AG08395 (cell line): ENCODE data around the gene PRPF6.

Experiments used
- DNase-seq: peaks from one replicate; pipeline ENCODE4 v3.0.0; 2012; ENCODE audit warnings: mixed read lengths, low spot score

PRPF6 gene

DNA sequence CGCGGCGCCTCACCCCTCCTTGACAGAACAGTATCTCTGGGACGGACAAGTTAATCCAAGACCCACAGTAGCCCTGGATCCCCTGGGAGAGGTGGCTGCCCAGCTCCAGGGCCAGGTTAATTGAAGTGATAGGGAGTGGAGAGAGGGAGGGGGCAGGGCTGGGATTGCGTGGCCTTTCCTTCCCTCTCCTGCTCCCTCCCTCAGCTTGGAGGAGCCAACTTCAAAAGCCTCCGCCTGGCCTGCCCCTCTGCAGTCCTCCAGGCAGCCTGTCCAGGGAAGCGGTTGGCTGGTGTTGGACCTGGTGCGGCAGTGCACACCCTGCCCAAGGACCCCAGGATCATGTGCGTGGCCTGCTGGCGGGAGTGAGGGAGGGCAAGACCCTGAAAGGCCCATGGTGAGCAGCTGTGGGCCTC, 55.0 kb downstream of the PRPF6 start, which contains the start of gene C20orf204:
Gene C20orf204, plus strand, starts transcription at position 250 of the 413 bp plus-strand sequence. Its CDS starts 142 bp downstream, at position 392.
- no peak for DNase-seq

DNA sequence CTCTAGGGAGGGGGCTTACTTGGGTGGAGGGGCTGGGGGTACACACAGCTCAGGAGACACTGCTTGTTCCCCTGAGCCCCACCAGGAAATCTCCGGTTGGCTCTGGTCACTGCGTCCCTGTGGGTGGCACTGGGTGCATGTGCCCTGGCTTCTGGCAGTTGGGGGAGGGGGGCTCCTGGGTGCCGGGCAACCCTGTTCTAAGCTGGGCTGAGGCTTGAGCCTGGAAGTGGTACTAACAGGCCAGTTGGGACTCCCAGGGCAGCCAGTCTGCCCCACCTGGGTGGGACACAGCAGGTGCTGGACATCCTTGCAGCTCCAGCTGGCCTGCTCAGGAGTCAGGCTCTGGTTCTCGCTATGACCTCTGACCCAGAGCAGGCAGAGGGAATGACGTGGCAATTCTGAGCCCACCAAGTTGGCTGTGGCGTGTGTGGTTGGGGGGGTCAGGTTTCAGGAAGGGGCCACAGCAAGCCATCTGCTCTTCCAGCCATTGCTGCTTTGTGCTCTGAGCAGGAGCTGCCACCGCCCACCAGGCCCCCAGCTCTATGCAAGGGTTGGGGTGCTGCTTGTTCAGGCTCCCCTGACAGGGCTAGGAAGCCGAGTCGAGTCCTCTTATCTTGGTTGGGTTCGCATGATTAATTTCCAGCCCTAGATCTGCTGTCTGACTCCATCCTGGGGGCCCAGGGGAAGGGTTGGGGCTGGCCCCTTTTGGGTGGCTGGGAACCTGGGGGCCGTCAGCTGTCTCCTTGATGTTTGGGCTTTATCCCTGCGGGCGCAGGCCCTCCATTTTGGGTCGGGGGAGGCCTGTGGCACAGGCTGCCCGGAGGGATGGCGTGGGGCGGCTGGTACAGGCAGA, 55.6 kb downstream of the PRPF6 start:
- DNase-seq = no peak

DNA sequence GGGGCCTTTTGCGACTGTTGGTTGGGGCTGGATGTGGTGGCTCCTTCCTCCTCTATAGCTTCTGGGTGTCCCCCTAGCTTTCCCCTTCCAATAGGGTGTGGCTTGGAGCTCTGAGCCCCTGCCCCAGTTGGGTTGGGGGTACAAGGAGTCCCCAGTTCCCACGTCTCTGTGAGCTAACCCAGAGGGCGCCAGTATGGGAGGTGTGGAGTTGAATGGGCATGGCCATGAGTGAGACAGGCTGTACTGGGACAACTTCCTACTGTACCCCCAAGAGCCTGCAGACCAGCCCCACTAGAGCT, 56.2 kb downstream of the PRPF6 start:
- no peak for DNase-seq

DNA sequence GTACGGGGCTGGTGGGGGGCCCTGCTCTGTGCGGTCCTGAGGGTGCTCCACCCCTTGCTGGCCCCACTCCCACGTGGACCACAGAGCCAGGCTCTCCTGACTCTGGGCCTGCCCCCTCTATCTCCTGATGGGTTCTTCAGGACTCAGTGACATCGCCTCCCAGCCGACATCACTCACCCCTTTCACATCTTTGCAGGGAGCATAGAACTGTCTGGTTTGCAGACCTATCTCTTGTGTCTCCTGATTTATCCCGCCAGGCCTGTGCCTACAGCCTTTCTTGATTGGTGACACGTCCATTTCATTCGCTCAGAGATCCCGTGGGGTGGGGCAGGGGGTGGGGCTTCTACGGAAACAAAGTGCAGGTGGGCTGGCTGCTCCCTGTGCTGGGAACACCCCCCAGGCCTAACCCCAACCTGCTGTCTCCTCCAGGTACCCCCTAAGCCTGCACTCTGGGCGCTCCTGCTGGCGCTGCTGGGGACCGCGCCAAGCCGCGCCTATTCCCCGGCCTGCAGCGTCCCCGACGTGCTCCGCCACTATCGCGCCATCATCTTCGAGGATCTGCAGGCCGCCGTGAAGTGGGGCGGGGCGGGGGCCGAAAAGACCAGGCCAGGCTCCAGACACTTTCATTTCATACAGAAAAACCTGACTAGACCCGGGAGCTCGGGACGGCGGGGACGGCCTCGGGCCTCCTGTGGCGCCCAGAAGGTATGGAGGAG, 56.7 kb downstream of the PRPF6 start:
- DNase-seq = no peak

DNA sequence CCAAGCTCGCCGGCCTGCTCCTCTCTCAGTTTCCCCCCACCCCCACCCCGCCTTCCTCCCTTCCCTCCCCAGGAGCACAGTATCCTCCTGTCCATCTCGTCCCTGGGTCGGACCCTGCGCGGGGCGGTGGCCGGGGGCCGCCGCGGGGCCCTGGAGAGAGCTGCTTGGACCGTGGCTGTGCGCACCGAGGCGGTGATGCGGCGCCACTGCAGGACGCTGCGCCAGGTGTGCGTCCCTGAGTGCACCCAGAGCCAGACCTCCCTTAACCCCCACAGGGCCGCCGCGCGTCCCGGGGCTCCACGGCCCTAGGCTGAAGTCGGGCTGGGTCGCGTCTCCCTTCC, 57.3 kb downstream of the PRPF6 start:
- DNase-seq = no peak

DNA sequence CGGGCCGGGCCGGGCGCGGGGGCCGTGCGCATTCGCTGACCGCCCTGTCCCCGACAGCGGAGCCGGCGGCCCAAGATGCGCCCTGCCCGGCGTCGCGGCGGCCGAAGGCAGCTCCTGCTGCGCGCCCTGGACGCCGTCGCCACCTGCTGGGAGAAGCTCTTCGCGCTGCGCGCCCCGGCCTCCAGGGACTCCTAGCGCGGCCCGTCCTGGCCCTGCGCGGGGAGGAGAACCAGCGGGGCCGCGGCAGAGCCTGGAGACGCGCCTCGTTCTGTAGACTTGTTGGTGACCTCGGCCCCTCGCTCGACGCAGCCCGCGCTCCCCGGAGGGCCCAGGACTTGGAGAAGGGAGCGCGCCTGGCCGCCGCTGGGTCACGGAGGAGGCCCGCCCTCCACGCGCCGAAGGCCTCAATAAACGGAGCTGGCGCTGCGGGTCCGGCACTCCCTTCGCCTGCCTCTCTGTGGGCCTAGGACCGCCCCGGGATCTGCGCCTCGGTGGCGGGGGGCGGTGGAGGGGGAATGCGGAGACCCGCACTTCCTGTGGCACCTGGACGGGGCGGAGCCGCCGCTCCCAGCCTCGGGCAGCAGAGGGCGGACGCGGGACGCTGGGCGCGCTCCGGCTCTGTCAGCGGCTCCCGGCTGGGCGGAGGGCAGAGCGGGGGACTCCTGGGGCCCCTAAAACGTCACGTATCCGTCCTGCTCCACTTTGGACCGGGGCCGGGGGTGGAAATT, 57.8 kb downstream of the PRPF6 start:
- DNase-seq = peak; percentile 76

DNA sequence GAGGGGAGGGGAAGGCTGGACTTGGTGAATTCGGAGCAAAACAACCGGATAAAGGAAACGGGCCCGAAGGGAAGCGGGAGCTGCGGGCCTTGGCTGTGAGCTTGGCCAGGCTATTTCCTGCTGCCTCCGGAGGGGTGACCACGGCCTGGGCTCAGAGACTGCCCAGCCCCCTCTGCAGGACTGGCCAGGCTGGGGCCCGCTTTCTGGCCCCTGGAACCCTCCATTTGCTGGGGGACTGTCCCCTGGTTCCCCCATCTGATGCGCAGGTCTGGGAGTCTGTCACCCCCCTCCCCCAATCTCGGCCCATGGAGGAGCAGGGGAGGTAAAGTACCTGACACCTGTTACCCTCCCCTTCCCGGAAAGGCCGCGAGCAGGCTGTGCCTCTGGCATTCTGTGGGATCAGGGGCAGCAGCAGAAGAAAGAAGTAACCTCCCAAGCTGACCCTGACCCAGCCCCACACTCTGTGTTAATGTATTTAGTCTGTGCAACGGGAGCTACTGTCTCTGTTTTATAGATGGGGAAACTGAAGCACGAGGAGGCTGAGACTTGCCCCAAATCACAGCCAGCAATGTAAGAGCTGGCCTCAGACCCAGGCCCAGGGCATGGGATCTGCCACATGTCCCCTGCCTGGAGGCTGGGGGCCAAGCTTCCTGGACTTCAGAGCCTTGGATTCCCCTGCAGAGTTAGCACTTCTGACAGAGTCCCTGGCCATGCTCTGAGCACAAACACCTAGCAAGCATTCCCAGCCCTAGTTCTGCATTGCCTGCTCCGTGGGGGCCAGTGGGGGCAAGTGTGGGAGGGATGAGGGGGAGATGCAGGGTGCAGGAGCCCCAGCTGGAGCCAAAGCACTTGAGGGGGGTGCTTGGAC, 58.6 kb downstream of the PRPF6 start:
- no peak for DNase-seq

DNA sequence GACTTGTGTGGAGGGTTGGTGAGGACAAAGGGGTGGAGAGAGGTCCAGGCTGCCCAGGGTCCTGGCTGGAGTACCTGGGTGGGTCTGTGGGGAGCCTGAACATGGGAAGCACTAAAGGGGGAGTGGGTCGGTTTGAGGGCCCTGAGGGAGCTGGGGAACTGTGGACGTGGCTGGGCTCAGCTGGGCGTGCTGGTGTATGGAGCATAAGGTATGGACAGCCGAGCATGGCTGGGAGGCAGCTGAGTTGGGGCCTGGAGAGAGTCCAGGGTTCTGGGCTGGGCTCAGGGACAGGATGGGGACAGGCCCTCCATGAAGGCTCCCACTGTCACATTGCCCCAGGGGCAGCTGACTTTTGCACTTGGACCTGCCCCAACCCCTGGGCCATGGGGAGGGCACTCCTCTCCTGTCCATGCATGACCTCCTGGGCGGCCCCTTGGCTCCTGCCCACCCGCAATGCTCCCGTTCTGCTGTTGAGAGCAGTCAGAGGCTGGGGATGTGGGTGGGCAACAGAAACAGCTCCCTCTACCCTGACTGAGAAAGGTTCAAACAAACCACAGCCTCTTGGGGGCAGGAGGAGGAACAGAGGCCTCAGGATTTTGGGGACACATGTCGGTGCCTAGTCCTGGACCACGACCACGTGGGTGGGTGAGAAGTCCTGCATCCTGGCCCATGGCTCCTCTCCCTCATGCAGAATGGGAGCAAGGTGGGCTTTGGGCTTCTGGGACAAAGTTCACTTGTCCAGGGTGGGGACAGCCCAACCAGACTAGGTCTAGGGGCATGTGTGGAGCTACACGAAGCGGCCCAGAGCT, 59.5 kb downstream of the PRPF6 start:
- no peak for DNase-seq

DNA sequence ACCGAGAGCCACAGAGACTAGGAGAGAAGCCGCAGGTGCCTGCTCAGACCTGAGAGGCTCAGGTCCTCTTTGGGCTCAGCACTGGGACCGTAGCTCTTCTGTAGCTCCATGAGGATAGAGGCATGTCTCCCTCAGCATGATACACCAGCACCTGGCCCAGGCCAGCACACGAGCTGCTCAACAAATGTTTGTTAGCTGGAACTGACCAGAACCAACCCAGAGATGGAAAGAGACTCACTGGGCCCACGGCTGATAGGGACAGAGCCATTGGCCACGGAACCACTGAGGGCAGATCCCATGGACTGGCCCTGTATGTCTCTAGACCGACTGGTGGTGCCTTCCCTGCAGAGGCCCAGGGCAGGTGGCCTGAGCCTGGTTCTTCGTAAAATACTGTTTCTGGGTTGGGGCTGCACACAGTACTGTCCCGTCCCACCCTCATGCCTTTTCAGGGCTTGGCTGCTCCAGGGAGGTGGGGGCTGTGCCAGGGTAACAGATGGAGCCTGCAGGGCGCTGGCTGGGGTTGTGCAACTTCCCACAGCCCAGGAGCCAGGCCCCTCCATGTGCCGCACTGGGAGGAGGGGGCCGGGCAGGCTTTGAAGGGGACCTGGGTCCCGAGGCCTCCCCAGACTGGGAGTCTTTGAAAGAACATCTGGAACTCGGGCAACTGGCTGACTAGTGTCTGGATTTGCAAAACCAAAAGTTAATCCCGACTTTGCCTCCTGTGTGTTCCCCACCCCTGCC, 60.3 kb downstream of the PRPF6 start:
- no peak for DNase-seq

DNA sequence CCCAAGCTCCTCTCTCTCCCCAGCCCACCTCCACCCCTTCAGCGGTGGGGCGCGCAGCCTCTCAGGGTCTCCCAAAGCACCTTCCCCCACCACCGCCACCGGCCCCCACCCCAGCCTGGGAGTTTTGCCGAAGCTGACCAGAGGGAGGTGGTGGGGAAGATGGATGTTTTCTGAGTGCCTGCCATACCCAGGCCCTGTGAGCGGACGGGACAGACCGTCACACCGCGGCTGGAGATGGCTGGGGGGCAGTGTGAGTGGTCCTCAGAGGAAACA, 60.8 kb downstream of the PRPF6 start:
- no peak for DNase-seq

DNA sequence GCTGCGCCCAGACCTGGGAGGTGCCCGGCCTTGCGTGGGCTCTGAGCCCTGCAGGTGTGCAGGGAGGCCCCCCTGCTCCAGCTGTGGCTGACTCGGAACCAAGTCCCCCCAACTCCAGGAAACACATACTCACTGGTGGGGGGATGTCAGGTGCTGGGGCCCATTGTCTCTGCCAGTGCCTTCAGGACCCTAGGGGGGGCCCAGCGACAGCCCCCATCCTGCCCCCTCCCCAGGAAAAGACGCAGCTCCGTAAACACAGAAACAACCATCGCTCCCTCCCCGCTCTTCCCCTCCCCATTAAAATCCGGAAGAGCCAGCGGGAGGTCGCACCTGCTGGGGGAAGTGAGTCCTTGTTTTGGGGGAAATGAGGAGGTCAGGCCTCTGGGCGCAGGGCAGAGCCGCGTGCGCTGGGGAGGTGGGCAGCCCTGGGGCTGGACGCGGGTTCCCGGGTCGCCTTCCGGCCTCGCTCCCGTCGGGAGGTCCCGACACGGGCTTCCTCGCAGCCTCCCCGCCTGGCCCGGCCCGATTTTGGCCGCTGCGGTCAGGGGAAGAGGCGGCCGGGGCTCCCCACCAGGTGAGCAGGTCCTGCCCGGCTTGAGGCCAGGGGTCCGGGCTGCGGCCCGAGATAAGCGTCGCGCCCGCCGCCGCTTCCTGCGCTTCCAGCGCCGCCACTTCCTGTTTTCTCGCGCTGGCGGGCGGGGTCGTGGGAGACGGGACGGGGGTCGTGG, 61.3 kb downstream of the PRPF6 start:
- no peak for DNase-seq

DNA sequence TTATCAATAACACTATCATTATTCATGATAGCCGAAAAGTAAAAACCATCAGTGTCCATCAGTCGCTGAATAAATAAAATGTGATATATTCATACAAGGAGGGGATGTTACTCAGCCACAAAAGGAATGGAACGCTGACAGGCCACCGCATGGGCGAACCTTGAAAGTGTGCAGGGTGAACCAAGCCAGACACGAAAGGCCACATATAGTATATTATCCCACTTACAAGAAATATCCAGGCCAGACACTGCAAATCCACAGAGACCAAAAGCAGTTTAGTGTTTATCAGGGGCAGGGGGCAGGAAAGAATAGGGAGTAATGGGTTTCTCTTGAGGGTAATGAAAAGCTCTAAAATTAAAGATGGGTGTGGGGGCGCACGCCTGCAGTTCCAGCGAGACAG, 62.8 kb downstream of the PRPF6 start:
- no peak for DNase-seq

DNA sequence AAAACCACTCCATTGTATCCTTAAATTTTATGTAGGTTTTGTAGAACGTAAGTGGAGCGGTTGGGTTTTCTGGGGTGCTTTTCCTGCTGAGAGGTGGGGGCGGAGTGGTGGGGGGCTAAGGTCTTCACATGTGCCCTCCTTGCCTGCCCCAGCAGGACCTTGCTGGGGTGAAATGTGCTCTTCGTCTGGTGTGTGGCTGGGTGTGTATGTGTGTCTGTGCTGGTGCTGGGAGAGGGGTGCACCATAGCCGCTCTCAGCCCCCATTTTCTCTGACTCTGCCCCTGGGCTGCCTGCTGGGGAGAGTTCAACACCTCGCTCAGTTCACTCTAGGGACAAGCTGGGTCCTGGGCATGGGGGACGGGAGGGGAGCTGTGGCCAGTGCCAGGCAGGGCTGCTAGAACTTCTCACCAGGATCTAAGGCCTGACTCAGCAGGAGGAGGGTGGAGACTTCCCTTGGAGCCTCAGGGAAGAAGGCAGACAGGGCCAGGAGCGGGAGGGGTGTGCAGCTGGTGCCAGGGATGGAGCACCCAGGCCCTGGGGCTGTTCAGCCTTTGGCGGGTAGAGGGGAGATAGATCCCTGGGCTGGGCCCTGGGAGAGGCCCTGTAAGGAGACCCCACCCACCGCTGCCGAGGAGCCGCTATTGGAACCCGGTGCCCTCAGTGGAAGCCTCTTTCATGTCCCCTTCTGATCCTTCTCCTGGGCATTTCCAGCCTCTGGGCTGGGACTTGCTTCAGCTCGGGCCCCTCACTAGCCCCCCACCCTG, 63.7 kb downstream of the PRPF6 start:
- peak; percentile 81 for DNase-seq

DNA sequence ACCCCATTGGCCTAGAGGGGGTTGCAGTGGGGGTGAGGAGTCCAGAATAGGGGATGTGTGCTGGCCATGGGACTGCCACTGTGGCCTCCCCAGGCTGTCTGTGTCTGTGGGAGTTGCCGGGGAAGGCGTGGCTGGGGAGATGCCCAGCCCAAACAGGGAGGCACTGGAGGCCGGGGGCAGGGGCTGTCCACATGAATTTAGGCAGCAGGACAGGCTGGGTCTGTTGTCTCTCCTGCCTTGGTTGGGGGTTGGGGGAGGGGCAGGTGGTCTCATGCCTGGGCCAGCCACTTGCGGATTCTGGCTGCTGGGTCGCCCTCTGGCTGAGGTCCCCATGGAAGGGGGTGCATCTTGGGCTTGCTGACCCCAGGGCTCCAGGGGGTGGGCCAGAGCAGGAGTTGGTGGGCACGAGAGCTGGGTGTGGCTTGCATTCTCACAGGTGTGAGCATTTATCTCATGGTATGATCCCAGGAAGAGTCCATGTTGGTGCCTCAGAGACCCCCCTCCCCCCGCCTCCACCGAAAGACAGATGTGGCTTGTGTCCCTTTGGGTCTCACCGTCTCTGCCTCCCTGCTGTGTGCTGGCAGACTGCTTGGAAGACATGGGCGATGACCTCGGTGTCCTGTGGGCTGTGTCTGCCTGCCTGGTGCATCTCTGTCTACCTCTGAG, 64.5 kb downstream of the PRPF6 start:
- no peak for DNase-seq

DNA sequence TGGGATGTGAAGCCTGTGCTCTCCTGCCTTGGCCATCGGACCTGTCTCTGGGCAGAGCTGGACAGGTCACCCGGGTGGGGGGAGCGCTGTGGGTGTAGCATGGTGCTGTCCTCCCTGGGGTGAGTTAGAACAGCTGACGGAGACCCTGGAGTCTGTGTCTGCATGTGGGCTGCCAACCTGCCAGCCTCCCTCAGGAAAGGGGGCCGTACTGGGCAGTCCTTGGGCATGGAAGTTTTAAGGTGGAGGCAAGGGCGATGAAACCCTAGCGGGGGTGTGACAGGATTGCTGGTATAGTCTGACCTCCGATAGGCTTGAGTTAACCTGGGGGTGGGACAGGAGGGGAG, 66.1 kb downstream of the PRPF6 start:
- DNase-seq = no peak

DNA sequence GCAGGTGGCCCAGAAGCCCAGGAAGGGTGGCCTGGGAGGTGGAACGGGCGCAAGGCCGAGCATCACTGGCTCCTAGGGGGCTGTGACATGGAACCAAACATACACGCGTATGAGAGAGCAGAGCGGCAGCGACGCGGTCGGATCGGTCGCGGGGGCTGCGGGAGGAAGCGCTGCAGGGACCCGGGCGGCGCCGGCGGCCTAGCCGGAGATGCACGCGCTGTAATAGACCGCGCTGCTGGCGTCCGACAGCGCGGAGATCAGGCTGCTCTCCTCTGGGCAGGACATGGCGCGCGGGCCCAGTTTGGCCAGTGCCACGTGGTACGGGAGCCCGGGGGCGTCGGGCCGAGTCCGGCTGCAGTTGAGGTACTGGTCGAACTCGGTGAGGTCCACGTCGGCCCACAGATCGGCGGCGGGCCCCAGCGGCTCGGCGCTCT, 67.1 kb downstream of the PRPF6 start:
- DNase-seq = no peak

DNA sequence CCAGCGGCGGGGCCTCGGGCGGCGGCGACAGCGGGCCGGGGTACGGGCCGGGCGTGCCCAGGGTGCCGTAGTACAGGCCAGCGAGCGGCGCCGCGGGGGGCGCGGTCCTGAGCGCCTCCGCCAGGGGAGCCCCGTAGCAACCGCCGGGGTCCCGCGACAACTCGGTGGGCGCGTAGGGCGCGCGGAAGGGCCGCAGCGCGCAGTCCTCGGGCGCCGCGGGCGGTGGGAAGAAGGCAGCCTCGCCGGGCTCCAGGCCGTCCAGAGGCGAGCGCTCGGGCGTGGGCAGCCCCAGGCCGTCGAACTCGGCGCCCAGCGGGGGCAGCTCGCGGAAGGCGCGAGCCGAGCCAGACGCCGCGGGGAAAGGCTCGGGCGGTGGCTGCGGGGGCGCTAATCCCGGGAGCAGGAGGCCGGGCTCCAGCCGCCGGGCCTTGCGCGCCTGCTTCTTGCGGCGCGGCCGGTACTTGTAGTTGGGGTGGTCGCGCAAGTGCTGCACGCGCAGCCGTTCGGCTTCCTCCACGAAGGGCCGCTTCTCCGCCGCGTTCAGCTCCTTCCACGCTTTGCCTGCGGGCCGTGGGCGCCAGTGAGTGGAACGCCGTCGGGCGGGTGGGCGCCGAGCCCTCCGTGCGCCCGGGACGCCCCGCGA, 67.6 kb downstream of the PRPF6 start:
- no peak for DNase-seq
